Activated naive CD4-positive, alpha-beta T cell treated with anti-CD3 and anti-CD28 coated beads, Interleukin-2, amount 50 U/mL, for 72 hours (primary cell): ENCODE measurements around the gene CYSTM1. TPM values are rescaled to one million over a fixed set of nuclear protein-coding genes. Genes with fewer than 3 reads are reported as not detected.
"Not testable (repeated sequence)": the region's sequence is repeated elsewhere in the genome, so short reads cannot be mapped to it uniquely, and the experiment has no call there.

ENCODE experiments used
- ATAC-seq, 2 donors: fragments of 150-1000 bp; cut with Tn5 transposase; 2 replicates each; pipeline ENCODE4 v1.10.0; 2021; ENCODE audit warnings: mild to moderate bottlenecking in 2 of 2, moderate library complexity in 2 of 2
- DNase-seq, 2 donors: peaks; one replicate each; pipeline ENCODE4 v3.0.0; 2021 to 2022; ENCODE audit warnings: low spot score in 2 of 2
- H3K27ac Mint-ChIP-seq, 2 donors: one replicate each; pipeline ENCODE4 v1.8.0; 2022; ENCODE audit warnings: mild to moderate bottlenecking in 2 of 2, mixed read lengths in 2 of 2
- H3K36me3 Mint-ChIP-seq, 2 donors: one replicate each; pipeline ENCODE4 v1.8.0; 2022; ENCODE audit warnings: mixed read lengths in 2 of 2
- H3K9me3 Mint-ChIP-seq, 2 donors: one replicate each; pipeline ENCODE4 v1.8.0; 2022; ENCODE audit warnings: mixed read lengths in 2 of 2
- total RNA-seq, 2 donors: library from RNA; stranded (reverse); gene quantifications; one replicate each; pipeline ENCODE4 v1.2.3, GENCODE V29; 2022

CYSTM1 gene
- total RNA-seq, 2 donors from 2014 or later, result 10.8 to 18.8 TPM

- DNase-seq, result no peak
- Mint-ChIP-seq H3K9me3 (no peaks in the 10 kb centered on the region), H3K27ac (no peak overlapping the region), H3K36me3 (no peaks in the 10 kb centered on the region)
- ATAC-seq, result no peak
Observed at GRCh38 chr5:140189253-140189652, 14.3 kb downstream of the CYSTM1 start.

- Mint-ChIP-seq H3K27ac (no peak overlapping the region), H3K36me3 (no peaks in the 10 kb centered on the region), H3K9me3 (no peaks in the 10 kb centered on the region)
- DNase-seq, result no peak
- ATAC-seq, result no peak
Observed at GRCh38 chr5:140189977-140190871, 15.2 kb downstream of the CYSTM1 start.

- H3K36me3 Mint-ChIP-seq, result no peaks in the 10 kb centered on the region
- DNase-seq (no peak), ATAC-seq (no peak)
- no peaks in the 10 kb centered on the region for H3K9me3 Mint-ChIP-seq
- no peak overlapping the region for H3K27ac Mint-ChIP-seq
Observed at GRCh38 chr5:140190872-140191218, 15.9 kb downstream of the CYSTM1 start.

- ATAC-seq (no peak), DNase-seq (no peak)
- no peaks in the 10 kb centered on the region for H3K36me3 Mint-ChIP-seq
Observed at GRCh38 chr5:140192715-140193430, 17.9 kb downstream of the CYSTM1 start.

GRCh38 chr5:140194662-140195061 is 19.7 kb downstream of the CYSTM1 start:
- no peak for DNase-seq
- H3K9me3 Mint-ChIP-seq, result no peaks in the 10 kb centered on the region
- ATAC-seq, result no peak
- no peak overlapping the region for H3K27ac Mint-ChIP-seq
- peaks cover 0 to 5% of the 10 kb centered on the region in 2 donors for H3K36me3 Mint-ChIP-seq

More at GRCh38 chr5:140192715-140193430, 17.9 kb downstream of the CYSTM1 start:
- no peak overlapping the region for H3K27ac Mint-ChIP-seq
- H3K9me3 Mint-ChIP-seq, result no peaks in the 10 kb centered on the region

- Mint-ChIP-seq H3K36me3 (peaks cover 0 to 5% of the 10 kb centered on the region in 2 donors), H3K9me3 (no peaks in the 10 kb centered on the region), H3K27ac (no peak overlapping the region)
- DNase-seq (no peak), ATAC-seq (no peak)
Observed at GRCh38 chr5:140196115-140196814, 21.3 kb downstream of the CYSTM1 start.

GRCh38 chr5:140197023-140197422 is 22.0 kb downstream of the CYSTM1 start:
- H3K27ac Mint-ChIP-seq, result no peak overlapping the region
- DNase-seq (no peak), ATAC-seq (no peak)
- H3K9me3 Mint-ChIP-seq, result no peaks in the 10 kb centered on the region
- H3K36me3 Mint-ChIP-seq, result peaks cover 0 to 5% of the 10 kb centered on the region in 2 donors

GRCh38 chr5:140198915-140199314 is 23.9 kb downstream of the CYSTM1 start:
- H3K27ac Mint-ChIP-seq, H3K36me3 Mint-ChIP-seq, DNase-seq, H3K9me3 Mint-ChIP-seq, ATAC-seq: not testable (repeated sequence)

GRCh38 chr5:140202078-140202477 is 27.1 kb downstream of the CYSTM1 start:
- Mint-ChIP-seq H3K27ac (no peak overlapping the region), H3K9me3 (no peaks in the 10 kb centered on the region), H3K36me3 (peaks cover 0 to 5% of the 10 kb centered on the region in 2 donors)
- DNase-seq, result no peak
- ATAC-seq, result no peak

GRCh38 chr5:140202610-140203009 is 27.6 kb downstream of the CYSTM1 start:
- Mint-ChIP-seq H3K9me3 (no peaks in the 10 kb centered on the region), H3K27ac (no peak overlapping the region)

GRCh38 chr5:140205216-140205615 is 30.2 kb downstream of the CYSTM1 start:
- DNase-seq, result no peak
- no peak overlapping the region for H3K27ac Mint-ChIP-seq
- no peaks in the 10 kb centered on the region for H3K36me3 Mint-ChIP-seq
- no peak for ATAC-seq
- H3K9me3 Mint-ChIP-seq, result no peaks in the 10 kb centered on the region

More at GRCh38 chr5:140202610-140203009, 27.6 kb downstream of the CYSTM1 start:
- ATAC-seq, result no peak
- DNase-seq, result no peak
- H3K36me3 Mint-ChIP-seq, result peaks cover 0 to 5% of the 10 kb centered on the region in 2 donors

GRCh38 chr5:140205952-140206351 is 31.0 kb downstream of the CYSTM1 start:
- no peak for ATAC-seq
- H3K36me3 Mint-ChIP-seq, result no peaks in the 10 kb centered on the region
- no peak for DNase-seq
- no peak overlapping the region for H3K27ac Mint-ChIP-seq
- no peaks in the 10 kb centered on the region for H3K9me3 Mint-ChIP-seq

GRCh38 chr5:140207250-140207964 is 32.4 kb downstream of the CYSTM1 start:
- H3K27ac Mint-ChIP-seq, result no peak overlapping the region
- H3K9me3 Mint-ChIP-seq, result no peaks in the 10 kb centered on the region
- ATAC-seq (peak in 1 of 2 donors; percentile 29), DNase-seq (no peak)
- H3K36me3 Mint-ChIP-seq, result no peaks in the 10 kb centered on the region

- no peak for ATAC-seq
- H3K36me3 Mint-ChIP-seq, result no peaks in the 10 kb centered on the region
- DNase-seq, result no peak
- H3K27ac Mint-ChIP-seq, result no peak overlapping the region
- H3K9me3 Mint-ChIP-seq, result no peaks in the 10 kb centered on the region
Observed at GRCh38 chr5:140208065-140208464, 33.1 kb downstream of the CYSTM1 start.

- no peaks in the 10 kb centered on the region for H3K36me3 Mint-ChIP-seq
- no peak for DNase-seq
- no peak overlapping the region for H3K27ac Mint-ChIP-seq
- ATAC-seq, result peak; percentile 86 to 100
- no peaks in the 10 kb centered on the region for H3K9me3 Mint-ChIP-seq
Observed at GRCh38 chr5:140213370-140213983, 38.5 kb downstream of the CYSTM1 start.

GRCh38 chr5:140214831-140215230 is 39.8 kb downstream of the CYSTM1 start:
- DNase-seq, result no peak
- peak in 1 of 2 donors; percentile 40 for ATAC-seq
- H3K9me3 Mint-ChIP-seq, result no peaks in the 10 kb centered on the region
- H3K36me3 Mint-ChIP-seq, result no peaks in the 10 kb centered on the region
- no peak overlapping the region for H3K27ac Mint-ChIP-seq
